HepG2 (cell line): ENCODE results near the gene ZNF629. TPM values are rescaled to one million over a fixed set of nuclear protein-coding genes. Genes with fewer than 3 reads are reported as not detected.

ENCODE experiments used
- ATAC-seq: fragments of 200-7000 bp; cut with Tn5 transposase; 3 replicates; pipeline ENCODE4 v1.9.1; 2020; ENCODE audit warnings: mild to moderate bottlenecking, moderate library complexity
- BruUV-seq: library from RNA; stranded (reverse); fragments of 400-500 nt; replicated peaks from 2 replicates; lab custom pipeline; 2021; lab: Mats Ljungman, UMichigan
- CTCF ChIA-PET: fragments of 300-600 bp; formaldehyde crosslinking; extraction: SDS; loops from one replicate; lab custom pipeline; 2021; ENCODE audit warnings: low total read pairs, inconsistent platforms, low intra/inter-chr PET ratio; lab: Yijun Ruan, JAX
- POLR2A ChIA-PET: fragments of 350-600 bp; sonication (Branson Sonifier 250); formaldehyde crosslinking; loops from one replicate; lab custom pipeline; 2020; ENCODE audit warnings: antibody characterized with exemption, inconsistent platforms; lab: Yijun Ruan, JAX
- DNase-seq: peaks from one replicate; pipeline ENCODE4 v3.0.0-alpha.2; 2015; ENCODE audit warnings: low spot score
- FAIRE-seq: peaks from 3 replicates; lab custom pipeline; 2011; peaks lifted over from hg19 to GRCh38; lab: Jason Lieb, UNC
- H2AFZ ChIP-seq: one replicate; pipeline ENCODE4 v1.6.1; 2011; ENCODE audit warnings: low read length, inconsistent platforms
- H3K27ac ChIP-seq: fragments of 300-600 bp; 3 replicates; pipeline ENCODE4 v1.8.0; 2011; ENCODE audit warnings: mixed run types, mild to moderate bottlenecking, mixed read lengths, low read length, inconsistent platforms; ENCODE audit not compliant: insufficient read depth; ENCODE audit errors: extremely low read length
- H3K27me3 ChIP-seq, 2 experiments: fragments of 200-600 bp in 1 of 2; 2 replicates in 1 of 2; 3 replicates in 1 of 2; pipeline versions ENCODE4 v1.6.0 to v1.8.0; 2011; ENCODE audit warnings: low read length in 2 of 2, mild to moderate bottlenecking in 2 of 2, moderate library complexity in 2 of 2, inconsistent platforms in 1 of 2; ENCODE audit not compliant: insufficient read depth in 2 of 2, control insufficient read depth in 1 of 2
- H3K36me3 ChIP-seq, 2 experiments: fragments of 200-600 bp in 1 of 2; replicated peaks in 1 of 2; 2 replicates in 1 of 2; 3 replicates in 1 of 2; pipeline versions ENCODE4 v1.5.1 to v1.8.0; 2011; ENCODE audit warnings: low read length in 2 of 2, inconsistent platforms in 1 of 2; ENCODE audit not compliant: insufficient read depth in 2 of 2, control insufficient read depth in 1 of 2
- H3K4me1 ChIP-seq: 2 replicates; pipeline ENCODE4 v1.5.1; 2012; ENCODE audit warnings: low read length, inconsistent platforms; ENCODE audit not compliant: insufficient read depth
- H3K4me2 ChIP-seq: 2 replicates; pipeline ENCODE4 v1.6.0; 2011; ENCODE audit warnings: low read depth, low read length, inconsistent platforms
- H3K4me3 ChIP-seq, 3 experiments: fragments of 200-600 bp in 1 of 3; sonication (generic), shearing (Covaris generic) in 1 of 3; replicated peaks in 1 of 3; 2 replicates each; pipeline ENCODE4 v1.5.1; 2011 to 2016; ENCODE audit warnings: low read length in 3 of 3, inconsistent platforms in 2 of 3, low read depth in 2 of 3, mild to moderate bottlenecking in 2 of 3, control low read depth in 1 of 3, mixed read lengths in 1 of 3; ENCODE audit not compliant: insufficient read depth in 1 of 3
- H3K79me2 ChIP-seq: one replicate; pipeline ENCODE4 v1.6.1; 2011; ENCODE audit warnings: low read length, inconsistent platforms; ENCODE audit not compliant: insufficient read depth
- H3K9ac ChIP-seq: 2 replicates; pipeline ENCODE4 v1.6.0; 2011; ENCODE audit warnings: mild to moderate bottlenecking, low read depth, low read length, inconsistent platforms; ENCODE audit not compliant: insufficient read depth
- H3K9me3 ChIP-seq: 2 replicates; pipeline ENCODE4 v1.5.1; 2012; ENCODE audit warnings: mild to moderate bottlenecking, low read length
- H4K20me1 ChIP-seq: 2 replicates; pipeline ENCODE4 v1.6.0; 2011; ENCODE audit warnings: inconsistent platforms, mild to moderate bottlenecking, low read length, moderate library complexity; ENCODE audit not compliant: insufficient read depth
- ATF1 ChIP-seq: IDR thresholded peaks from 2 replicates; pipeline ENCODE4 v1.6.1; 2016; ENCODE audit warnings: mild to moderate bottlenecking, control low read depth
- ELF4 ChIP-seq: sonication (generic); formaldehyde crosslinking; IDR thresholded peaks from 2 replicates; pipeline ENCODE4 v1.5.0; 2020; ENCODE audit warnings: missing genetic modification reagents, mild to moderate bottlenecking, moderate library complexity, borderline replicate concordance
- HDAC2 ChIP-seq: sonication (generic); formaldehyde crosslinking; IDR thresholded peaks from 2 replicates; pipeline ENCODE4 v1.4.0; 2020; ENCODE audit warnings: missing genetic modification reagents
- HNF4G ChIP-seq, 2 experiments: sonication (generic) in 1 of 2; formaldehyde crosslinking in 1 of 2; IDR thresholded peaks; 2 replicates each; pipeline versions ENCODE4 v1.4.0 to v1.6.1; 2011 to 2020; ENCODE audit warnings: borderline replicate concordance in 2 of 2, low read depth in 2 of 2, mild to moderate bottlenecking in 2 of 2, low read length in 1 of 2, missing genetic modification reagents in 1 of 2, moderate library complexity in 1 of 2
- NFKB2 ChIP-seq: sonication (generic); formaldehyde crosslinking; IDR thresholded peaks from 2 replicates; pipeline ENCODE4 v1.4.0; 2020; ENCODE audit warnings: missing genetic modification reagents, borderline replicate concordance
- PCBP1 ChIP-seq: fragments of 200-400 bp; formaldehyde crosslinking; IDR thresholded peaks from 2 replicates; pipeline ENCODE4 v1.6.1; 2017; ENCODE audit warnings: mild to moderate bottlenecking, low read depth, low read length, borderline replicate concordance
- POGK ChIP-seq: sonication (generic); formaldehyde crosslinking; conservative IDR thresholded peaks from 2 replicates; pipeline ENCODE4 v1.8.0; 2022; ENCODE audit warnings: mild to moderate bottlenecking, moderate library complexity, missing genetic modification reagents
- POGZ ChIP-seq: sonication (generic); formaldehyde crosslinking; IDR thresholded peaks from 2 replicates; pipeline ENCODE4 v1.4.0; 2020; ENCODE audit warnings: mild to moderate bottlenecking, missing genetic modification reagents
- U2AF2 ChIP-seq: fragments of 200-400 bp; formaldehyde crosslinking; IDR thresholded peaks from 2 replicates; pipeline ENCODE4 v1.6.1; 2017; ENCODE audit warnings: low read depth, mild to moderate bottlenecking, low read length
- USF2 ChIP-seq, 2 experiments: sonication (generic) in 1 of 2; formaldehyde crosslinking in 1 of 2; IDR thresholded peaks; 2 replicates each; pipeline versions ENCODE4 v1.5.1 to v1.6.1; 2011 to 2020; ENCODE audit warnings: borderline replicate concordance in 1 of 2, low read depth in 1 of 2, low read length in 1 of 2, mild to moderate bottlenecking in 1 of 2, missing genetic modification reagents in 1 of 2, moderate library complexity in 1 of 2
- ZNF441 ChIP-seq: sonication (generic); formaldehyde crosslinking; IDR thresholded peaks from 2 replicates; pipeline ENCODE4 v1.7.0; 2021; ENCODE audit warnings: missing genetic modification reagents, borderline replicate concordance
- ZNF687 ChIP-seq: sonication (generic); formaldehyde crosslinking; IDR thresholded peaks from 2 replicates; pipeline ENCODE4 v1.5.1; 2020; ENCODE audit warnings: mild to moderate bottlenecking, missing genetic modification reagents, moderate library complexity
- ZNF7 ChIP-seq: IDR thresholded peaks from 2 replicates; pipeline ENCODE4 v1.6.1; 2016; ENCODE audit warnings: missing biosample characterization, missing genetic modification reagents
- WGBS: methylation state at CpG from one replicate; pipeline ENCODE4 v1.1.6; 2017; ENCODE audit warnings: low lambda C conversion rate; 5-methylcytosine and 5-hydroxymethylcytosine counted together
- in situ Hi-C: cut with HindIII; loops from 2 replicates; pipeline ENCODE4 v1.10.0; 2017; ENCODE audit warnings: low pct_unique_long_range_greater_than_20kb; ENCODE audit not compliant: extremely low pct_ligation_motif_present
- intact Hi-C: fragments of 100-400 bp; cut with micrococcal nuclease; formaldehyde crosslinking; loops from one replicate; pipeline ENCODE4 v1.10.0; 2022; ENCODE audit not compliant: unreplicated experiment
- polyA plus RNA-seq, 8 experiments: library from polyadenylated mRNA; depleted of rRNA in 3 of 8; stranded (reverse) in 7 of 8; unstranded in 1 of 8; fragments of >200 nt; fragmentation: Illumina TruSeq in 4 of 8; extraction: Trizol in 4 of 8; gene quantifications; 2 replicates each; pipeline versions ENCODE4 v1.2.1 to v1.2.3, GENCODE V29; 2011 to 2016; ENCODE audit warnings: low read depth in 4 of 8, missing spikeins in 1 of 8, mixed read lengths in 1 of 8; ENCODE audit not compliant: insufficient read depth in 1 of 8
- total RNA-seq, 5 experiments: library from RNA; depleted of rRNA; stranded (reverse); fragments of >200 nt; fragmentation: Illumina TruSeq; extraction: Trizol; gene quantifications; 2 replicates each; pipeline ENCODE4 v1.2.3, GENCODE V29; 2016; ENCODE audit warnings: low read depth in 1 of 5

The ZNF629 gene
- total and polyA plus RNA-seq, 2 of the 13 experiments (the other 11 are each of a cell fraction or from before 2014, with no cell fraction given), result 6.1 to 16.5 TPM

GRCh38 chr16:30829130-30830071 is 42.4 kb upstream of the ZNF629 start:
- peak overlapping the region; percentile 2 to 48 (median 19); a peak in 3 of 6 replicates for H3K4me3 ChIP-seq
- H3K4me2 ChIP-seq, result peak overlapping the region; percentile 71
- no peaks in the 10 kb centered on the region for H3K27me3 ChIP-seq
- H3K79me2 ChIP-seq, result no peaks in the 10 kb centered on the region
- peak overlapping the region; percentile 45; the same call in 1 of the 2 replicates for H3K9ac ChIP-seq
- H3K27ac ChIP-seq, result peak overlapping the region; percentile 33
- intact Hi-C loops, result no loop called here
- ChIA-PET POLR2A (interaction anchor here (0.6 to 2.8 kb wide), 12 partner anchors 10 to 120 kb away, joined by 3 to 14 read pairs (median 6); partner anchors contain the start of gene PHKG2), CTCF (interaction anchor here (1.6 kb wide), 1 partner anchor 15 kb away, joined by 5 read pairs; no protein-coding TSS in a partner anchor)
- DNase-seq (peak; percentile 68), ATAC-seq (peak; percentile 84), FAIRE-seq (no peak)
- no peaks in the 10 kb centered on the region for H3K36me3 ChIP-seq
- BruUV-seq, result no TSS peak
- no peaks in the 10 kb centered on the region for H3K9me3 ChIP-seq
- peaks cover 50% of the 10 kb centered on the region for H3K4me1 ChIP-seq
- 27% methylated on average over 15 of the region's 15 CpGs for WGBS
- in situ Hi-C loops, result no loop called here
- no peaks in the 10 kb centered on the region for H4K20me1 ChIP-seq
- peak overlapping the region; percentile 57 for H2AFZ ChIP-seq
- TF ChIP-seq ZNF7 (CRISPR knock-in tag), result no peak
- TF ChIP-seq POGZ, result 0 out of 2 replicates have a peak, but pooled peaks have one; percentile 23
- no peak for TF ChIP-seq USF2 (IDR thresholded peaks at IDR 0.05; ENCODE audit: low read depth, low read length)
- no peak for TF ChIP-seq USF2 (CRISPR knock-in tag; IDR thresholded peaks at IDR 0.05; ENCODE audit: borderline replicate concordance)
- peak; percentile 58 for TF ChIP-seq HNF4G (IDR thresholded peaks at IDR 0.05; ENCODE audit: borderline replicate concordance, low read depth, low read length)
- no peak for TF ChIP-seq HNF4G (CRISPR knock-in tag; IDR thresholded peaks at IDR 0.05; ENCODE audit: borderline replicate concordance, low read depth)
- TF ChIP-seq ATF1, result peak; percentile 30; the same call in 1 of the 2 replicates
- TF ChIP-seq ZNF441, result no peak
- TF ChIP-seq HDAC2 (CRISPR knock-in tag), result no peak
- TF ChIP-seq PCBP1, result no peak
- no peak for TF ChIP-seq U2AF2
- peak; percentile 55 for TF ChIP-seq ZNF687
- no peak for TF ChIP-seq ELF4 (CRISPR knock-in tag)
- TF ChIP-seq NFKB2, result peak; percentile 55; the same call in 1 of the 2 replicates
- no peak for TF ChIP-seq POGK (CRISPR knock-in tag)
